HEK293 (cell line): ENCODE results near the gene KLHDC4.

ENCODE experiments used
- EGR2 ChIP-seq: fragments of 450-650 bp; formaldehyde crosslinking; IDR thresholded peaks from 2 replicates; pipeline ENCODE4 v1.5.1; 2016; ENCODE audit warnings: low read depth, missing biosample characterization, missing genetic modification characterization
- HOXD13 ChIP-seq: sonication (generic); formaldehyde crosslinking; IDR thresholded peaks from 2 replicates; pipeline ENCODE4 v1.8.0; 2022; ENCODE audit warnings: missing genetic modification reagents, borderline replicate concordance
- IKZF3 ChIP-seq: fragments of 450-650 bp; IDR thresholded peaks from 2 replicates; pipeline ENCODE4 v1.5.0; 2018; ENCODE audit warnings: missing biosample characterization, mild to moderate bottlenecking, missing genetic modification characterization, moderate library complexity
- KLF1 ChIP-seq: fragments of 450-650 bp; formaldehyde crosslinking; IDR thresholded peaks from 2 replicates; pipeline ENCODE4 v1.5.1; 2016; ENCODE audit warnings: missing biosample characterization, missing genetic modification characterization
- KLF16 ChIP-seq: fragments of 450-650 bp; formaldehyde crosslinking; IDR thresholded peaks from 2 replicates; pipeline ENCODE4 v1.5.1; 2017; ENCODE audit warnings: missing biosample characterization, missing genetic modification characterization
- MZF1 ChIP-seq: fragments of 450-650 bp; formaldehyde crosslinking; IDR thresholded peaks from 2 replicates; pipeline ENCODE4 v1.5.1; 2017; ENCODE audit warnings: missing biosample characterization, missing genetic modification characterization, borderline replicate concordance
- OSR2 ChIP-seq: fragments of 450-650 bp; formaldehyde crosslinking; IDR thresholded peaks from 2 replicates; pipeline ENCODE4 v1.5.1; 2016; ENCODE audit warnings: missing biosample characterization, missing genetic modification characterization
- SP3 ChIP-seq: fragments of 450-650 bp; formaldehyde crosslinking; IDR thresholded peaks from 2 replicates; pipeline ENCODE4 v1.5.1; 2016; ENCODE audit warnings: missing biosample characterization, missing genetic modification characterization
- SP7 ChIP-seq: fragments of 450-650 bp; formaldehyde crosslinking; IDR thresholded peaks from 2 replicates; pipeline ENCODE4 v1.5.1; 2016; ENCODE audit warnings: missing biosample characterization, missing genetic modification characterization
- WT1 ChIP-seq: fragments of 450-650 bp; formaldehyde crosslinking; IDR thresholded peaks from 2 replicates; pipeline ENCODE4 v1.5.1; 2016; ENCODE audit warnings: missing biosample characterization, missing genetic modification characterization
- YY2 ChIP-seq: fragments of 450-650 bp; formaldehyde crosslinking; IDR thresholded peaks from 2 replicates; pipeline ENCODE4 v1.5.1; 2016; ENCODE audit warnings: missing biosample characterization, missing genetic modification characterization
- ZBTB17 ChIP-seq: fragments of 450-650 bp; formaldehyde crosslinking; IDR thresholded peaks from 2 replicates; pipeline ENCODE4 v1.5.1; 2016; ENCODE audit warnings: missing biosample characterization, missing genetic modification characterization
- ZNF2 ChIP-seq: fragments of 450-650 bp; formaldehyde crosslinking; IDR thresholded peaks from 2 replicates; pipeline ENCODE4 v1.5.1; 2016; ENCODE audit warnings: missing biosample characterization, missing genetic modification characterization
- ZNF335 ChIP-seq: fragments of 450-650 bp; formaldehyde crosslinking; conservative IDR thresholded peaks from 2 replicates; pipeline ENCODE4 v1.5.1; 2016; ENCODE audit warnings: missing biosample characterization, missing genetic modification characterization
- ZNF366 ChIP-seq: fragments of 450-650 bp; formaldehyde crosslinking; conservative IDR thresholded peaks from 2 replicates; pipeline ENCODE4 v1.5.1; 2016; ENCODE audit warnings: missing biosample characterization, missing genetic modification characterization
- ZNF510 ChIP-seq: fragments of 450-650 bp; formaldehyde crosslinking; IDR thresholded peaks from 2 replicates; pipeline ENCODE4 v1.5.1; 2018; ENCODE audit warnings: mild to moderate bottlenecking, missing genetic modification characterization, missing biosample characterization; ENCODE audit not compliant: insufficient replicate concordance
- ZNF530 ChIP-seq: fragments of 450-650 bp; formaldehyde crosslinking; IDR thresholded peaks from 2 replicates; pipeline ENCODE4 v1.5.1; 2016; ENCODE audit warnings: low read depth, missing biosample characterization, missing genetic modification characterization
- ZNF596 ChIP-seq: fragments of 450-650 bp; IDR thresholded peaks from 2 replicates; pipeline ENCODE4 v1.5.0; 2018; ENCODE audit warnings: missing biosample characterization, mild to moderate bottlenecking, missing genetic modification characterization, moderate library complexity
- ZNF660 ChIP-seq: fragments of 450-650 bp; IDR thresholded peaks from 2 replicates; pipeline ENCODE4 v1.5.1; 2018; ENCODE audit warnings: missing biosample characterization, mild to moderate bottlenecking, missing genetic modification characterization
- TF ChIP-seq, protein P1 (sequence below): fragments of 450-650 bp; formaldehyde crosslinking; IDR thresholded peaks from 2 replicates; pipeline ENCODE4 v1.5.1; 2016; ENCODE audit warnings: missing biosample characterization, missing genetic modification characterization
- TF ChIP-seq, protein P2 (sequence below): fragments of 450-650 bp; formaldehyde crosslinking; IDR thresholded peaks from 2 replicates; pipeline ENCODE4 v1.5.1; 2016; ENCODE audit warnings: missing biosample characterization, missing genetic modification characterization
- TF ChIP-seq, protein P3 (sequence below): fragments of 450-650 bp; formaldehyde crosslinking; IDR thresholded peaks from 2 replicates; pipeline ENCODE4 v1.5.1; 2016; ENCODE audit warnings: missing biosample characterization, missing genetic modification characterization, borderline replicate concordance
- TF ChIP-seq, protein P4 (sequence below): fragments of 450-650 bp; formaldehyde crosslinking; IDR thresholded peaks from 2 replicates; pipeline ENCODE4 v1.5.1; 2016; ENCODE audit warnings: missing biosample characterization, missing genetic modification characterization
- TF ChIP-seq, protein P5 (sequence below): fragments of 450-650 bp; formaldehyde crosslinking; IDR thresholded peaks from 2 replicates; pipeline ENCODE4 v1.5.1; 2016; ENCODE audit warnings: missing biosample characterization, missing genetic modification characterization

Gene KLHDC4

DNA sequence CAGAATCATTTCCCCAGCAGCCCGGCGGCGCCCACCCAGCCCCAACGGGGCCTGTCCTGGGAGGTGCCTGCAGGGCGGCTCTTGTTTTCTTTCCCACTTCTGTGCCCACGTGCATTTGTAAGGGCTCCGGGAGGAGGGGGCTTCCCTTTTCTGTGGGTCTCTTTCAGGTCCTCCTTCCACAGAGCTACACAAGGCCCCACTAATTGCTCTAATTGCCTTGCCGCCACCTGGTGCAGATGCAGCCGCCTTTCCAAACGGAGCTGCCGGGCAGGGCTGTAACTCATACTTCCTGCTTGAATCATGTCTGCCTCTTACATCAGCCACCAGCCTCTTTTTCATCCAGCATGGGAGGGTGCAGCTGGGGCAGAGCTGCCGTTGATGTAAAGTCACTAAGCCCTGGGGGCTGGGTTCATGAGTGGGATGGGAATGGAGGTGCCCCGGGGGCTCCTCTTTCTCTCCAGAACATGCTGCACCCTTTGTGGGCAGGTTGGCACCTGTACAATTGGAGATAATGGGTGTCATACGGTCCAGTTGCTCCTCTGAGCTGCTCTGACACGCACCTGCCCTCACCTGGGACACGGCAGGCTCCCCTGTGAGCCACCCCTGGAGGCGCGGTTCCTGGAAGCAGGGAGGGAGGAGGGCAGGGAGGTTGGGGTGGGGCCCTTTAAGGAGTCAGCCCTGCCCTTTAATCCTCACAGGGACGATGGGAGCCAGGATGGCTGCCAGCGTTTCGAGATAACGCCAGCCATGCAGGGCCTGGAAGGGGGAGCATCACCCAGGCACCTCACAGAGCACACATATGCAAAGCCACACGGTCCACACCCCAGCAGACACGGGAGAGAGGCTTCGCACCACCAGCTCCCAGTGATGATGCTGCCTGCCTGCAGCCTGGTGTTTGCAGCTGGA is 41.1 kb upstream of the KLHDC4 start (continued):
- TF ChIP-seq KLF16: peak; percentile 43; the same call in 1 of the 2 replicates
- TF ChIP-seq ZNF596 (tag by site-specific recombination): no peak
- no peak for TF ChIP-seq ZNF510 (tag by site-specific recombination)
- peak; percentile 42 for TF ChIP-seq YY2
- 0 out of 2 replicates have a peak, but pooled peaks have one; percentile 15 for TF ChIP-seq ZNF2
- TF ChIP-seq, protein P1, sequence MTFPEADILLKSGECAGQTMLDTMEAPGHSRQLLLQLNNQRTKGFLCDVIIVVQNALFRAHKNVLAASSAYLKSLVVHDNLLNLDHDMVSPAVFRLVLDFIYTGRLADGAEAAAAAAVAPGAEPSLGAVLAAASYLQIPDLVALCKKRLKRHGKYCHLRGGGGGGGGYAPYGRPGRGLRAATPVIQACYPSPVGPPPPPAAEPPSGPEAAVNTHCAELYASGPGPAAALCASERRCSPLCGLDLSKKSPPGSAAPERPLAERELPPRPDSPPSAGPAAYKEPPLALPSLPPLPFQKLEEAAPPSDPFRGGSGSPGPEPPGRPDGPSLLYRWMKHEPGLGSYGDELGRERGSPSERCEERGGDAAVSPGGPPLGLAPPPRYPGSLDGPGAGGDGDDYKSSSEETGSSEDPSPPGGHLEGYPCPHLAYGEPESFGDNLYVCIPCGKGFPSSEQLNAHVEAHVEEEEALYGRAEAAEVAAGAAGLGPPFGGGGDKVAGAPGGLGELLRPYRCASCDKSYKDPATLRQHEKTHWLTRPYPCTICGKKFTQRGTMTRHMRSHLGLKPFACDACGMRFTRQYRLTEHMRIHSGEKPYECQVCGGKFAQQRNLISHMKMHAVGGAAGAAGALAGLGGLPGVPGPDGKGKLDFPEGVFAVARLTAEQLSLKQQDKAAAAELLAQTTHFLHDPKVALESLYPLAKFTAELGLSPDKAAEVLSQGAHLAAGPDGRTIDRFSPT (tag by site-specific recombination): no peak
- TF ChIP-seq SP3 (tag by site-specific recombination): 0 out of 2 replicates have a peak, but pooled peaks have one; percentile 23
- TF ChIP-seq ZNF335 (tag by site-specific recombination): peak; percentile 99
- peak; percentile 73; the same call in 1 of the 2 replicates for TF ChIP-seq ZNF660 (tag by site-specific recombination)
- 0 out of 2 replicates have a peak, but pooled peaks have one; percentile 45 for TF ChIP-seq SP7 (tag by site-specific recombination)
- TF ChIP-seq, protein P2, sequence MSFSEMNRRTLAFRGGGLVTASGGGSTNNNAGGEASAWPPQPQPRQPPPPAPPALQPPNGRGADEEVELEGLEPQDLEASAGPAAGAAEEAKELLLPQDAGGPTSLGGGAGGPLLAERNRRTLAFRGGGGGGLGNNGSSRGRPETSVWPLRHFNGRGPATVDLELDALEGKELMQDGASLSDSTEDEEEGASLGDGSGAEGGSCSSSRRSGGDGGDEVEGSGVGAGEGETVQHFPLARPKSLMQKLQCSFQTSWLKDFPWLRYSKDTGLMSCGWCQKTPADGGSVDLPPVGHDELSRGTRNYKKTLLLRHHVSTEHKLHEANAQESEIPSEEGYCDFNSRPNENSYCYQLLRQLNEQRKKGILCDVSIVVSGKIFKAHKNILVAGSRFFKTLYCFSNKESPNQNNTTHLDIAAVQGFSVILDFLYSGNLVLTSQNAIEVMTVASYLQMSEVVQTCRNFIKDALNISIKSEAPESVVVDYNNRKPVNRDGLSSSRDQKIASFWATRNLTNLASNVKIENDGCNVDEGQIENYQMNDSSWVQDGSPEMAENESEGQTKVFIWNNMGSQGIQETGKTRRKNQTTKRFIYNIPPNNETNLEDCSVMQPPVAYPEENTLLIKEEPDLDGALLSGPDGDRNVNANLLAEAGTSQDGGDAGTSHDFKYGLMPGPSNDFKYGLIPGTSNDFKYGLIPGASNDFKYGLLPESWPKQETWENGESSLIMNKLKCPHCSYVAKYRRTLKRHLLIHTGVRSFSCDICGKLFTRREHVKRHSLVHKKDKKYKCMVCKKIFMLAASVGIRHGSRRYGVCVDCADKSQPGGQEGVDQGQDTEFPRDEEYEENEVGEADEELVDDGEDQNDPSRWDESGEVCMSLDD (tag by site-specific recombination): peak; percentile 19; the same call in 1 of the 2 replicates
- 0 out of 2 replicates have a peak, but pooled peaks have one; percentile 69 for TF ChIP-seq HOXD13 (CRISPR knock-in tag)
- TF ChIP-seq ZNF366: peak; percentile 32; the same call in 1 of the 2 replicates
- TF ChIP-seq, protein P3, sequence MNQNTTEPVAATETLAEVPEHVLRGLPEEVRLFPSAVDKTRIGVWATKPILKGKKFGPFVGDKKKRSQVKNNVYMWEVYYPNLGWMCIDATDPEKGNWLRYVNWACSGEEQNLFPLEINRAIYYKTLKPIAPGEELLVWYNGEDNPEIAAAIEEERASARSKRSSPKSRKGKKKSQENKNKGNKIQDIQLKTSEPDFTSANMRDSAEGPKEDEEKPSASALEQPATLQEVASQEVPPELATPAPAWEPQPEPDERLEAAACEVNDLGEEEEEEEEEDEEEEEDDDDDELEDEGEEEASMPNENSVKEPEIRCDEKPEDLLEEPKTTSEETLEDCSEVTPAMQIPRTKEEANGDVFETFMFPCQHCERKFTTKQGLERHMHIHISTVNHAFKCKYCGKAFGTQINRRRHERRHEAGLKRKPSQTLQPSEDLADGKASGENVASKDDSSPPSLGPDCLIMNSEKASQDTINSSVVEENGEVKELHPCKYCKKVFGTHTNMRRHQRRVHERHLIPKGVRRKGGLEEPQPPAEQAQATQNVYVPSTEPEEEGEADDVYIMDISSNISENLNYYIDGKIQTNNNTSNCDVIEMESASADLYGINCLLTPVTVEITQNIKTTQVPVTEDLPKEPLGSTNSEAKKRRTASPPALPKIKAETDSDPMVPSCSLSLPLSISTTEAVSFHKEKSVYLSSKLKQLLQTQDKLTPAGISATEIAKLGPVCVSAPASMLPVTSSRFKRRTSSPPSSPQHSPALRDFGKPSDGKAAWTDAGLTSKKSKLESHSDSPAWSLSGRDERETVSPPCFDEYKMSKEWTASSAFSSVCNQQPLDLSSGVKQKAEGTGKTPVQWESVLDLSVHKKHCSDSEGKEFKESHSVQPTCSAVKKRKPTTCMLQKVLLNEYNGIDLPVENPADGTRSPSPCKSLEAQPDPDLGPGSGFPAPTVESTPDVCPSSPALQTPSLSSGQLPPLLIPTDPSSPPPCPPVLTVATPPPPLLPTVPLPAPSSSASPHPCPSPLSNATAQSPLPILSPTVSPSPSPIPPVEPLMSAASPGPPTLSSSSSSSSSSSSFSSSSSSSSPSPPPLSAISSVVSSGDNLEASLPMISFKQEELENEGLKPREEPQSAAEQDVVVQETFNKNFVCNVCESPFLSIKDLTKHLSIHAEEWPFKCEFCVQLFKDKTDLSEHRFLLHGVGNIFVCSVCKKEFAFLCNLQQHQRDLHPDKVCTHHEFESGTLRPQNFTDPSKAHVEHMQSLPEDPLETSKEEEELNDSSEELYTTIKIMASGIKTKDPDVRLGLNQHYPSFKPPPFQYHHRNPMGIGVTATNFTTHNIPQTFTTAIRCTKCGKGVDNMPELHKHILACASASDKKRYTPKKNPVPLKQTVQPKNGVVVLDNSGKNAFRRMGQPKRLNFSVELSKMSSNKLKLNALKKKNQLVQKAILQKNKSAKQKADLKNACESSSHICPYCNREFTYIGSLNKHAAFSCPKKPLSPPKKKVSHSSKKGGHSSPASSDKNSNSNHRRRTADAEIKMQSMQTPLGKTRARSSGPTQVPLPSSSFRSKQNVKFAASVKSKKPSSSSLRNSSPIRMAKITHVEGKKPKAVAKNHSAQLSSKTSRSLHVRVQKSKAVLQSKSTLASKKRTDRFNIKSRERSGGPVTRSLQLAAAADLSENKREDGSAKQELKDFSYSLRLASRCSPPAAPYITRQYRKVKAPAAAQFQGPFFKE (tag by site-specific recombination): no peak
- TF ChIP-seq ZNF530: no peak
- no peak for TF ChIP-seq WT1
- TF ChIP-seq, protein P4, sequence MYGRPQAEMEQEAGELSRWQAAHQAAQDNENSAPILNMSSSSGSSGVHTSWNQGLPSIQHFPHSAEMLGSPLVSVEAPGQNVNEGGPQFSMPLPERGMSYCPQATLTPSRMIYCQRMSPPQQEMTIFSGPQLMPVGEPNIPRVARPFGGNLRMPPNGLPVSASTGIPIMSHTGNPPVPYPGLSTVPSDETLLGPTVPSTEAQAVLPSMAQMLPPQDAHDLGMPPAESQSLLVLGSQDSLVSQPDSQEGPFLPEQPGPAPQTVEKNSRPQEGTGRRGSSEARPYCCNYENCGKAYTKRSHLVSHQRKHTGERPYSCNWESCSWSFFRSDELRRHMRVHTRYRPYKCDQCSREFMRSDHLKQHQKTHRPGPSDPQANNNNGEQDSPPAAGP (tag by site-specific recombination): peak; percentile 36; the same call in 1 of the 2 replicates
- TF ChIP-seq, protein P5, sequence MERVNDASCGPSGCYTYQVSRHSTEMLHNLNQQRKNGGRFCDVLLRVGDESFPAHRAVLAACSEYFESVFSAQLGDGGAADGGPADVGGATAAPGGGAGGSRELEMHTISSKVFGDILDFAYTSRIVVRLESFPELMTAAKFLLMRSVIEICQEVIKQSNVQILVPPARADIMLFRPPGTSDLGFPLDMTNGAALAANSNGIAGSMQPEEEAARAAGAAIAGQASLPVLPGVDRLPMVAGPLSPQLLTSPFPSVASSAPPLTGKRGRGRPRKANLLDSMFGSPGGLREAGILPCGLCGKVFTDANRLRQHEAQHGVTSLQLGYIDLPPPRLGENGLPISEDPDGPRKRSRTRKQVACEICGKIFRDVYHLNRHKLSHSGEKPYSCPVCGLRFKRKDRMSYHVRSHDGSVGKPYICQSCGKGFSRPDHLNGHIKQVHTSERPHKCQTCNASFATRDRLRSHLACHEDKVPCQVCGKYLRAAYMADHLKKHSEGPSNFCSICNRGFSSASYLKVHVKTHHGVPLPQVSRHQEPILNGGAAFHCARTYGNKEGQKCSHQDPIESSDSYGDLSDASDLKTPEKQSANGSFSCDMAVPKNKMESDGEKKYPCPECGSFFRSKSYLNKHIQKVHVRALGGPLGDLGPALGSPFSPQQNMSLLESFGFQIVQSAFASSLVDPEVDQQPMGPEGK (tag by site-specific recombination): peak; percentile 72
- TF ChIP-seq KLF1 (tag by site-specific recombination): peak; percentile 62
- 0 out of 2 replicates have a peak, but pooled peaks have one; percentile 18 for TF ChIP-seq MZF1
- peak; percentile 46; the same call in 1 of the 2 replicates for TF ChIP-seq IKZF3 (tag by site-specific recombination)
- 0 out of 2 replicates have a peak, but pooled peaks have one; percentile 29 for TF ChIP-seq OSR2
- TF ChIP-seq ZBTB17: peak; percentile 62; the same call in 1 of the 2 replicates
- peak; percentile 28; the same call in 1 of the 2 replicates for TF ChIP-seq EGR2 (tag by site-specific recombination)
